ENCODE data around the gene VGLL2.

Gene VGLL2

GRCh38 chr6:117270055-117270842 lies 4.9 kb downstream of the VGLL2 start:
- DNase-seq = peak in 1 of 2 experiments; percentile 2

- DNase-seq = no peak
Observed at GRCh38 chr6:117270843-117271507, 5.6 kb downstream of the VGLL2 start.

- DNase-seq = no peak
Observed at GRCh38 chr6:117272032-117272866, 6.9 kb downstream of the VGLL2 start.

- no peak for DNase-seq
Observed at GRCh38 chr6:117272891-117273290, 7.5 kb downstream of the VGLL2 start.

GRCh38 chr6:117275205-117275604 lies 9.8 kb downstream of the VGLL2 start:
- no peak for DNase-seq

GRCh38 chr6:117275711-117276110 lies 10.4 kb downstream of the VGLL2 start:
- DNase-seq = no peak

- no peak for DNase-seq
Observed at GRCh38 chr6:117276778-117277316, 11.5 kb downstream of the VGLL2 start.

- no peak for DNase-seq
Observed at GRCh38 chr6:117280922-117281321, 15.6 kb downstream of the VGLL2 start.

GRCh38 chr6:117288083-117288715 lies 22.8 kb downstream of the VGLL2 start:
- no peak for DNase-seq

GRCh38 chr6:117290173-117290846 lies 25.0 kb downstream of the VGLL2 start:
- no peak for DNase-seq

- no peak for DNase-seq
Observed at GRCh38 chr6:117298941-117299340, 33.6 kb downstream of the VGLL2 start.

- DNase-seq = no peak
Observed at GRCh38 chr6:117303323-117303722, 38.0 kb downstream of the VGLL2 start.

GRCh38 chr6:117304446-117304845 lies 39.1 kb downstream of the VGLL2 start:
- no peak for DNase-seq

GRCh38 chr6:117306227-117306790 lies 41.0 kb downstream of the VGLL2 start:
- no peak for DNase-seq

GRCh38 chr6:117307655-117308054 lies 42.3 kb downstream of the VGLL2 start:
- no peak for DNase-seq

- no peak for DNase-seq
Observed at GRCh38 chr6:117309069-117309468, 43.7 kb downstream of the VGLL2 start.

- no peak for DNase-seq
Observed at GRCh38 chr6:117309611-117310010, 44.3 kb downstream of the VGLL2 start.

- no peak for DNase-seq
Observed at GRCh38 chr6:117311310-117311709, 46.0 kb downstream of the VGLL2 start.

GRCh38 chr6:117311726-117312125 lies 46.4 kb downstream of the VGLL2 start:
- DNase-seq = no peak

- peak in 1 of 2 experiments; percentile 4 for DNase-seq
Observed at GRCh38 chr6:117317261-117317660, 51.9 kb downstream of the VGLL2 start.

Measured in NCI-H1930 (cell line).